Measurements from ENCODE around the gene KCNJ13.

Gene KCNJ13

GRCh38 chr2:232815569-232815968 is 39.2 kb upstream of the KCNJ13 start:
- H3F3A ChIP-seq (ENCODE audit: insufficient read depth, low read length), result no peaks in the 10 kb centered on the region
- peaks cover 6% of the 10 kb centered on the region; the same call in 1 of the 2 replicates for H3K36me3 ChIP-seq (replicated peaks; ENCODE audit: insufficient read depth, low read length)
- H3K4me1 ChIP-seq (ENCODE audit: low read length), result no peaks in the 10 kb centered on the region
- no peak overlapping the region for H3K4me3 ChIP-seq (ENCODE audit: low read length)
- H3K27ac ChIP-seq (ENCODE audit: low read length), result no peak overlapping the region
- no peaks in the 10 kb centered on the region for H3K27me3 ChIP-seq (replicated peaks; ENCODE audit: insufficient read depth, low read length)
- no peaks in the 10 kb centered on the region for H3K9me2 ChIP-seq (replicated peaks; ENCODE audit: insufficient read depth, low read length)
- H3K9ac ChIP-seq (ENCODE audit: low read length), result no peak overlapping the region
- H2AFZ ChIP-seq (ENCODE audit: low read length), result no peak overlapping the region
- TF ChIP-seq, protein P1, sequence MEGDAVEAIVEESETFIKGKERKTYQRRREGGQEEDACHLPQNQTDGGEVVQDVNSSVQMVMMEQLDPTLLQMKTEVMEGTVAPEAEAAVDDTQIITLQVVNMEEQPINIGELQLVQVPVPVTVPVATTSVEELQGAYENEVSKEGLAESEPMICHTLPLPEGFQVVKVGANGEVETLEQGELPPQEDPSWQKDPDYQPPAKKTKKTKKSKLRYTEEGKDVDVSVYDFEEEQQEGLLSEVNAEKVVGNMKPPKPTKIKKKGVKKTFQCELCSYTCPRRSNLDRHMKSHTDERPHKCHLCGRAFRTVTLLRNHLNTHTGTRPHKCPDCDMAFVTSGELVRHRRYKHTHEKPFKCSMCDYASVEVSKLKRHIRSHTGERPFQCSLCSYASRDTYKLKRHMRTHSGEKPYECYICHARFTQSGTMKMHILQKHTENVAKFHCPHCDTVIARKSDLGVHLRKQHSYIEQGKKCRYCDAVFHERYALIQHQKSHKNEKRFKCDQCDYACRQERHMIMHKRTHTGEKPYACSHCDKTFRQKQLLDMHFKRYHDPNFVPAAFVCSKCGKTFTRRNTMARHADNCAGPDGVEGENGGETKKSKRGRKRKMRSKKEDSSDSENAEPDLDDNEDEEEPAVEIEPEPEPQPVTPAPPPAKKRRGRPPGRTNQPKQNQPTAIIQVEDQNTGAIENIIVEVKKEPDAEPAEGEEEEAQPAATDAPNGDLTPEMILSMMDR (IDR thresholded peaks at IDR 0.05; ENCODE audit: low read length), result no peak
- TF ChIP-seq EZH2 (optimal IDR thresholded peaks at IDR 0.05; ENCODE audit: low read depth, low read length), result no peak
- no peak for TF ChIP-seq EZH2phosphoT487 (IDR thresholded peaks at IDR 0.05; ENCODE audit: low read length)
- no peaks in the 10 kb centered on the region for H3K79me2 ChIP-seq (ENCODE audit: low read length)
- H3K9me3 ChIP-seq (replicated peaks; ENCODE audit: insufficient read depth, low read length), result no peaks in the 10 kb centered on the region
- H4K20me1 ChIP-seq (ENCODE audit: insufficient read depth, low read length), result no peaks in the 10 kb centered on the region
- no peak for DNase-seq
- H3K4me2 ChIP-seq (ENCODE audit: low read depth, low read length), result no peak overlapping the region

- Histone ChIP-seq H3F3A (ENCODE audit: insufficient read depth, low read length) (no peaks in the 10 kb centered on the region), H3K79me2 (ENCODE audit: low read length) (no peaks in the 10 kb centered on the region), H3K9me3 (replicated peaks; ENCODE audit: insufficient read depth, low read length) (no peaks in the 10 kb centered on the region), H3K36me3 (replicated peaks; ENCODE audit: insufficient read depth, low read length) (peaks cover 3% of the 10 kb centered on the region; the same call in 1 of the 2 replicates), H3K9ac (ENCODE audit: low read length) (no peak overlapping the region), H3K4me2 (ENCODE audit: low read depth, low read length) (no peak overlapping the region), H3K27ac (ENCODE audit: low read length) (no peak overlapping the region), H3K4me1 (ENCODE audit: low read length) (no peaks in the 10 kb centered on the region), H2AFZ (ENCODE audit: low read length) (no peak overlapping the region), H3K27me3 (replicated peaks; ENCODE audit: insufficient read depth, low read length) (no peaks in the 10 kb centered on the region), H3K4me3 (ENCODE audit: low read length) (no peak overlapping the region), H3K9me2 (replicated peaks; ENCODE audit: insufficient read depth, low read length) (no peaks in the 10 kb centered on the region), H4K20me1 (ENCODE audit: insufficient read depth, low read length) (no peaks in the 10 kb centered on the region)
- no peak for TF ChIP-seq EZH2phosphoT487 (IDR thresholded peaks at IDR 0.05; ENCODE audit: low read length)
- TF ChIP-seq EZH2 (optimal IDR thresholded peaks at IDR 0.05; ENCODE audit: low read depth, low read length), result no peak
- TF ChIP-seq, protein P1 (IDR thresholded peaks at IDR 0.05; ENCODE audit: low read length), result no peak
- DNase-seq, result no peak
These were observed 34.1 kb upstream of the KCNJ13 start for GRCh38 chr2:232810444-232810843.

DNA sequence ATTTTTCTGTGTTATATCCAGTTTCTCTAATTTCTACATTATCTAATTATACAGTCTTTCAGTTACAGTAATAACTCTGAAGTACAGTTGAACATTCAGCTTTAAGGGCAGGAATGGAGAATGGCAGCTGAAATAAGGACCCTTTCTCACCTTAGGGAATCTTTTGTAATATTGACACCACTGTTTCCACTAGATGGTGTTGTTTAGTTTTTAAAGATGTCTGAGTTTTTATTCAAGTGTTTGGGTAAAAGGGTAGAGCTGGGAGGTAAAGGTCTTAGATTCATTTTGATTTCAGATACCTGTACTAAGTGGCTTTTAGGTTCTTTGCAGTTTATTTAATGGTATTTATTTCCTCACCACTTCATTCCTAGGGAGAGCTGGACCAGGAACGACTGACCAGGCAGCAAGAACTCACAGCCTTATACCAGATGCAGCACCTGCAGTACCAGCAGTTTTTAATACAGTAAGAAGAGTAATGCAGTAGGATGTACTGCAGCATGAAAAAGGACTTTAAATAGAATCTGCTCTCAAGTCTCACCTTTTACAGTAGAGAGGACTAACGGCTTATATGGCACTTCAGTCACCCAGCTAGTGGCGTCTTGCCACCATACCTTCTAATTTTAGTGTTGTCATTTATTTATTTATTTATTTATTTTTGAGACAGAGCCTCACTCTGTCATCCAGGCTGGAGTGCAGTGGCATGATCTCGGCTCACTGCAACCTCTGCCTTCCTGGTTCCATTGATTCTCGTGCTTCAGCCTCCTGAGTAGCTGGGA is 33.2 kb upstream of the KCNJ13 start:
- no peak for TF ChIP-seq EZH2 (optimal IDR thresholded peaks at IDR 0.05; ENCODE audit: low read depth, low read length)
- TF ChIP-seq EZH2phosphoT487 (IDR thresholded peaks at IDR 0.05; ENCODE audit: low read length), result no peak
- TF ChIP-seq, protein P1 (IDR thresholded peaks at IDR 0.05; ENCODE audit: low read length), result no peak
- Histone ChIP-seq H3F3A (ENCODE audit: insufficient read depth, low read length) (no peaks in the 10 kb centered on the region), H3K9me3 (replicated peaks; ENCODE audit: insufficient read depth, low read length) (no peaks in the 10 kb centered on the region), H4K20me1 (ENCODE audit: insufficient read depth, low read length) (no peaks in the 10 kb centered on the region), H3K27ac (ENCODE audit: low read length) (no peak overlapping the region), H3K27me3 (replicated peaks; ENCODE audit: insufficient read depth, low read length) (no peaks in the 10 kb centered on the region), H3K9ac (ENCODE audit: low read length) (no peak overlapping the region), H3K4me1 (ENCODE audit: low read length) (no peaks in the 10 kb centered on the region), H2AFZ (ENCODE audit: low read length) (no peak overlapping the region), H3K36me3 (replicated peaks; ENCODE audit: insufficient read depth, low read length) (peaks cover 3% of the 10 kb centered on the region; the same call in 1 of the 2 replicates), H3K4me3 (ENCODE audit: low read length) (no peak overlapping the region), H3K9me2 (replicated peaks; ENCODE audit: insufficient read depth, low read length) (no peaks in the 10 kb centered on the region), H3K79me2 (ENCODE audit: low read length) (no peaks in the 10 kb centered on the region), H3K4me2 (ENCODE audit: low read depth, low read length) (no peak overlapping the region)
- DNase-seq, result no peak
